IMR-90 (cell line): ENCODE data around the gene SDC3. TPM values are rescaled to one million over a fixed set of nuclear protein-coding genes. Genes with fewer than 3 reads are reported as not detected.

Source experiments
- ATAC-seq: fragments of 200-7000 bp; cut with Tn5 transposase; 2 replicates; pipeline ENCODE4 v1.9.1; 2020; ENCODE audit warnings: low read depth, mild to moderate bottlenecking, moderate library complexity
- BruUV-seq: library from RNA; stranded (reverse); fragments of 400-500 nt; replicated peaks from 2 replicates; lab custom pipeline; 2021; lab: Mats Ljungman, UMichigan
- CTCF ChIA-PET: fragments of 300-600 bp; formaldehyde crosslinking; extraction: SDS; loops from one replicate; lab custom pipeline; 2021; ENCODE audit warnings: antibody characterized with exemption; lab: Yijun Ruan, JAX
- POLR2A ChIA-PET: fragments of 300-600 bp; sonication (Branson Sonifier 250); formaldehyde crosslinking; loops from one replicate; lab custom pipeline; 2022; ENCODE audit warnings: antibody characterized with exemption; ENCODE audit not compliant: unreplicated experiment; lab: Charles Lee
- DNase-seq: peaks from one replicate; pipeline ENCODE4 v3.0.0; 2013
- H2AFZ ChIP-seq: replicated peaks from 2 replicates; pipeline ENCODE3; 2013; ENCODE audit warnings: low read length, mild to moderate bottlenecking; ENCODE audit not compliant: poor library complexity
- H2AK5ac ChIP-seq: 2 replicates; pipeline ENCODE4 v1.6.1; 2013; ENCODE audit warnings: low read depth, low read length, inconsistent platforms
- H2AK9ac ChIP-seq: replicated peaks from 2 replicates; pipeline ENCODE3; 2013; ENCODE audit warnings: mild to moderate bottlenecking, low read depth, low read length, moderate library complexity; ENCODE audit not compliant: poor library complexity
- H2BK120ac ChIP-seq: 2 replicates; pipeline ENCODE4 v1.6.1; 2013; ENCODE audit warnings: low read depth, low read length, inconsistent platforms
- H2BK15ac ChIP-seq: 3 replicates; pipeline ENCODE4 v1.6.1; 2013; ENCODE audit warnings: low read depth, low read length, inconsistent platforms
- H2BK20ac ChIP-seq: 2 replicates; pipeline ENCODE4 v1.6.1; 2013; ENCODE audit warnings: low read depth, mild to moderate bottlenecking, inconsistent platforms, low read length, moderate library complexity
- H2BK5ac ChIP-seq: 2 replicates; pipeline ENCODE4 v1.6.1; 2013; ENCODE audit warnings: mild to moderate bottlenecking, low read depth, low read length, inconsistent platforms; ENCODE audit not compliant: poor library complexity, severe bottlenecking
- H3K14ac ChIP-seq: replicated peaks from 2 replicates; pipeline ENCODE4 v1.6.1; 2013; ENCODE audit warnings: low read depth, low read length, inconsistent platforms
- H3K18ac ChIP-seq: 2 replicates; pipeline ENCODE4 v1.6.1; 2013; ENCODE audit warnings: low read depth, low read length, control low read depth
- H3K23ac ChIP-seq: 2 replicates; pipeline ENCODE4 v1.6.1; 2013; ENCODE audit warnings: low read depth, low read length, inconsistent platforms
- H3K27ac ChIP-seq: 2 replicates; pipeline ENCODE4 v1.5.1; 2013; ENCODE audit warnings: mild to moderate bottlenecking, control low read depth, low read length; ENCODE audit not compliant: insufficient read depth
- H3K27me3 ChIP-seq: 2 replicates; pipeline ENCODE4 v1.6.1; 2013; ENCODE audit warnings: low read length; ENCODE audit not compliant: control insufficient read depth, insufficient read depth
- H3K36me3 ChIP-seq: 2 replicates; pipeline ENCODE4 v1.6.1; 2013; ENCODE audit warnings: low read length, mixed read lengths; ENCODE audit not compliant: control insufficient read depth, insufficient read depth
- H3K4ac ChIP-seq: 2 replicates; pipeline ENCODE4 v1.6.1; 2013; ENCODE audit warnings: low read depth, low read length, inconsistent platforms
- H3K4me1 ChIP-seq: 2 replicates; pipeline ENCODE4 v1.6.1; 2013; ENCODE audit warnings: low read length, mixed read lengths; ENCODE audit not compliant: control insufficient read depth, insufficient read depth
- H3K4me2 ChIP-seq: 2 replicates; pipeline ENCODE4 v1.6.1; 2013; ENCODE audit warnings: low read depth, mild to moderate bottlenecking, control low read depth, low read length, moderate library complexity
- H3K4me3 ChIP-seq: 2 replicates; pipeline ENCODE4 v1.5.1; 2013; ENCODE audit warnings: low read depth, mild to moderate bottlenecking, control low read depth, low read length, moderate library complexity; ENCODE audit not compliant: insufficient read depth
- H3K56ac ChIP-seq: 2 replicates; pipeline ENCODE4 v1.6.1; 2013; ENCODE audit warnings: low read length, inconsistent platforms; ENCODE audit not compliant: insufficient read depth; ENCODE audit errors: extremely low read depth
- H3K79me1 ChIP-seq, 2 experiments: 2 replicates each; pipeline ENCODE4 v1.6.1; 2013; ENCODE audit warnings: low read length in 2 of 2, inconsistent platforms in 1 of 2, low read depth in 1 of 2
- H3K9ac ChIP-seq: 2 replicates; pipeline ENCODE4 v1.6.1; 2013; ENCODE audit warnings: low read depth, low read length, control low read depth
- H3K9me1 ChIP-seq: 2 replicates; pipeline ENCODE4 v1.6.1; 2013; ENCODE audit warnings: low read length, inconsistent platforms; ENCODE audit not compliant: insufficient read depth
- H3K9me3 ChIP-seq: 2 replicates; pipeline ENCODE4 v1.6.1; 2013; ENCODE audit warnings: low read length; ENCODE audit not compliant: control insufficient read depth, insufficient read depth
- H4K20me1 ChIP-seq: 2 replicates; pipeline ENCODE4 v1.6.1; 2013; ENCODE audit warnings: low read length, inconsistent platforms; ENCODE audit not compliant: insufficient read depth
- H4K5ac ChIP-seq: 2 replicates; pipeline ENCODE4 v1.6.1; 2013; ENCODE audit warnings: mild to moderate bottlenecking, low read depth, low read length, control low read depth
- H4K8ac ChIP-seq, 2 experiments: 2 replicates each; pipeline ENCODE4 v1.6.1; 2013; ENCODE audit warnings: low read depth in 2 of 2, low read length in 2 of 2, control low read depth in 1 of 2, inconsistent platforms in 1 of 2
- H4K91ac ChIP-seq: 2 replicates; pipeline ENCODE4 v1.6.1; 2013; ENCODE audit warnings: low read depth, low read length, inconsistent platforms; ENCODE audit not compliant: insufficient read depth
- BHLHE40 ChIP-seq: fragments of 150-350 bp; IDR thresholded peaks from 2 replicates; pipeline ENCODE4 v1.6.1; 2016; ENCODE audit warnings: mild to moderate bottlenecking, low read depth, low read length
- CEBPB ChIP-seq: IDR thresholded peaks from 2 replicates; pipeline ENCODE4 v1.6.1; 2012; ENCODE audit warnings: low read depth, low read length, improper control_type of control experiment
- CHD1 ChIP-seq: IDR thresholded peaks from 2 replicates; pipeline ENCODE4 v1.6.1; 2012; ENCODE audit warnings: low read depth, low read length, improper control_type of control experiment
- FOS ChIP-seq: fragments of 150-350 bp; IDR thresholded peaks from 2 replicates; pipeline ENCODE4 v1.6.1; 2016; ENCODE audit warnings: low read depth, low read length
- MAFK ChIP-seq: IDR thresholded peaks from 2 replicates; pipeline ENCODE4 v1.6.1; 2012; ENCODE audit warnings: low read depth, low read length, improper control_type of control experiment
- MAZ ChIP-seq: IDR thresholded peaks from 2 replicates; pipeline ENCODE4 v1.6.1; 2012; ENCODE audit warnings: low read depth, mild to moderate bottlenecking, low read length, improper control_type of control experiment, moderate library complexity, borderline replicate concordance
- MXI1 ChIP-seq: IDR thresholded peaks from 2 replicates; pipeline ENCODE4 v1.6.1; 2012; ENCODE audit warnings: low read depth, mild to moderate bottlenecking, low read length, moderate library complexity, borderline replicate concordance
- NFE2L2 ChIP-seq: fragments of 150-350 bp; IDR thresholded peaks from 2 replicates; pipeline ENCODE4 v1.6.1; 2016; ENCODE audit warnings: low read depth, mild to moderate bottlenecking, low read length
- POLR2A ChIP-seq: IDR thresholded peaks from 2 replicates; pipeline ENCODE4 v1.6.1; 2012; ENCODE audit warnings: mild to moderate bottlenecking, low read depth, low read length
- RAD21 ChIP-seq: IDR thresholded peaks from 2 replicates; pipeline ENCODE4 v1.6.1; 2012; ENCODE audit warnings: low read length, improper control_type of control experiment
- RCOR1 ChIP-seq: IDR thresholded peaks from 2 replicates; pipeline ENCODE4 v1.6.1; 2012; ENCODE audit warnings: mild to moderate bottlenecking, low read length, improper control_type of control experiment; ENCODE audit not compliant: insufficient replicate concordance
- SMC3 ChIP-seq: fragments of 150-350 bp; IDR thresholded peaks from 2 replicates; pipeline ENCODE4 v1.6.1; 2016; ENCODE audit warnings: low read depth, mild to moderate bottlenecking, antibody characterized with exemption, low read length, moderate library complexity
- WGBS, 2 experiments: methylation state at CpG; one replicate each; pipeline versions ENCODE4 v1.1.5 to v1.1.7; 2013; ENCODE audit warnings: missing lambda C conversion rate in 2 of 2; ENCODE audit not compliant: insufficient read length in 1 of 2; ENCODE audit errors: extremely low coverage in 2 of 2; 5-methylcytosine and 5-hydroxymethylcytosine counted together
- dilution Hi-C: fragments of 300-500 bp; cut with HindIII; formaldehyde crosslinking; loops from one replicate; pipeline ENCODE4 v1.14.3; 2018; ENCODE audit warnings: low sequenced_read_pairs; ENCODE audit not compliant: unreplicated experiment
- in situ Hi-C: fragments of 300-500 bp; cut with MboI; formaldehyde crosslinking; loops from 3 replicates; pipeline ENCODE4 v1.14.3; 2019; ENCODE audit warnings: low sequenced_read_pairs, inconsistent platforms, mixed read lengths
- intact Hi-C: fragments of 100-400 bp; cut with micrococcal nuclease; formaldehyde crosslinking; loops from 2 replicates; pipeline ENCODE4 v1.10.0; 2022
- polyA plus RNA-seq, 3 experiments: library from polyadenylated mRNA; depleted of rRNA; stranded (reverse); fragments of >200 nt; gene quantifications; 2 replicates each; pipeline ENCODE4 v1.2.3, GENCODE V29; 2012; ENCODE audit warnings: low replicate concordance in 1 of 3
- total RNA-seq: library from RNA; depleted of rRNA; stranded (reverse); fragments of >200 nt; gene quantifications from 2 replicates; pipeline ENCODE4 v1.2.3, GENCODE V29; 2012
- TF ChIP-seq, protein P1 (sequence below): conservative IDR thresholded peaks from 2 replicates; pipeline ENCODE4 v1.5.1; 2012; ENCODE audit warnings: mild to moderate bottlenecking, low read depth, low read length, improper control_type of control experiment
- TF ChIP-seq, protein P2 (sequence below): fragments of 150-350 bp; IDR thresholded peaks from 2 replicates; pipeline ENCODE4 v1.6.1; 2016; ENCODE audit warnings: low read depth, mild to moderate bottlenecking, low read length, moderate library complexity, borderline replicate concordance
- TF ChIP-seq, protein P3 (sequence below): fragments of 150-350 bp; IDR thresholded peaks from 2 replicates; pipeline ENCODE4 v1.6.1; 2017; ENCODE audit warnings: mild to moderate bottlenecking, antibody characterized with exemption, low read length, low read depth

SDC3 gene
- total and polyA plus RNA-seq, 2 of the 4 experiments (the other 2 are of a cell fraction), result 13.1 to 71.5 TPM

DNA sequence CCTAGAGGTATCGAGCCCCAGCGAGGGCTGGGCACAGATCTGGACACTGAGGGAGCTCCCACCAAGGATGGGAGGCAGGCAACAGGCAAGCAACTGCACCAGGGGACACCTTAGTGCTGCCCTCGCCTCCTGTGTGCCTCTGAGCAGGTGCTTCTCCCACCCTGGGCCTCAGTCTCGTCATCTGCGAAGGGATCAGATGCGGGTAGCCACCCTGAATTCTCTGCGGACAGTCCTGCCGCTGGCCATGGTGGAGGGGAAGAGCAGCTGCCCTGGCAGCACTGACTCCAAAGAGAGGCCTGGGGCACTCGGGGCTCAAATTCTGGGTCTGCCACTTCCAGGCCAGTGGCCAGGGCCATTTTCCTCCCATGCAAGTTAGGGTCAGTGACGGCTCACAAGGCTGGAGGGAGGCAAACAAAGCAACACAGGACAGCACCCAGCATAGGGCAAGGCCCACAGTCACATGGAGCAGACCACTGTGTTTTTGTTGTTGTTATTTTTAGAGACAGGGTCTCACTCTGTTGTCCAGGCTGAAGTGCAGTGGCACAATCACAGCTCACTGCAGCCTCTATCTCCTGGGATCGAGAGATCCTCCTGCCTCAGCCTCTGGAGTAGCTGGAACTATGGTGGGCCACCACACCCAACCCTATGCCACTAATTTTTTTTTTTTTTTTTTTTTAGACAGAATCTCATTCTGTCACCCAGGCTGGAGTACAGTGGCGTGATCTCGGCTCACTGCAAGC lies 7.1 kb upstream of the SDC3 start:
- H2AFZ ChIP-seq, result peak overlapping the region; percentile 16
- no peak overlapping the region for H2AK9ac ChIP-seq
- in situ Hi-C loops (no loop called here), intact Hi-C loops (no loop called here), dilution Hi-C loops (loop anchor here (25.0 kb wide), 1 partner anchor 103 kb away; no protein-coding TSS in a partner anchor)
- BruUV-seq, result no TSS peak
- WGBS, 2 experiments, result 90% methylated on average over 9 of the region's 13 CpGs; no CpG with 5 or more reads in 1 of the 2 experiments
- H3K27ac ChIP-seq, result no peak overlapping the region
- H3K36me3 ChIP-seq, result no peaks in the 10 kb centered on the region
- no peaks in the 10 kb centered on the region for H3K9me3 ChIP-seq
- POLR2A ChIA-PET, result no interaction called here
- H3K9me1 ChIP-seq, result peaks cover 2% of the 10 kb centered on the region; the same call in 1 of the 2 replicates
- no peak overlapping the region for H2BK5ac ChIP-seq
- no peak overlapping the region for H2BK20ac ChIP-seq
- no peak overlapping the region for H4K8ac ChIP-seq
- H4K91ac ChIP-seq, result no peak overlapping the region
- H3K4ac ChIP-seq, result no peak overlapping the region
- no peak overlapping the region for H3K23ac ChIP-seq
- no peaks in the 10 kb centered on the region for H4K20me1 ChIP-seq
- no peak overlapping the region for H3K9ac ChIP-seq
- H3K79me1 ChIP-seq, result no peaks in the 10 kb centered on the region
- H3K4me2 ChIP-seq, result no peak overlapping the region
- no peak overlapping the region for H3K18ac ChIP-seq
- no peak overlapping the region for H2BK15ac ChIP-seq
- no peak overlapping the region for H3K56ac ChIP-seq
- H3K4me1 ChIP-seq, result peaks cover 5% of the 10 kb centered on the region; the same call in 1 of the 2 replicates
- DNase-seq, result no peak
- H2AK5ac ChIP-seq, result peak overlapping the region; percentile 29; the same call in 1 of the 2 replicates
- H3K4me3 ChIP-seq, result no peak overlapping the region
- H4K5ac ChIP-seq, result no peak overlapping the region
- ATAC-seq, result no peak
- CTCF ChIA-PET, result interaction anchor here (0.9 to 7.7 kb wide), 2 partner anchors 113 to 114 kb away, joined by 3 to 122 read pairs; no protein-coding TSS in a partner anchor
- no peak overlapping the region for H2BK120ac ChIP-seq
- H3K14ac ChIP-seq, result no peak overlapping the region
- no peaks in the 10 kb centered on the region for H3K27me3 ChIP-seq
- TF ChIP-seq RCOR1 (no peak), NFE2L2 (no peak), MAZ (no peak), BHLHE40 (no peak), MXI1 (no peak), FOS (no peak), CEBPB (no peak), CHD1 (no peak), RAD21 (no peak), POLR2A (no peak), SMC3 (no peak), MAFK (no peak)
- TF ChIP-seq, protein P1, sequence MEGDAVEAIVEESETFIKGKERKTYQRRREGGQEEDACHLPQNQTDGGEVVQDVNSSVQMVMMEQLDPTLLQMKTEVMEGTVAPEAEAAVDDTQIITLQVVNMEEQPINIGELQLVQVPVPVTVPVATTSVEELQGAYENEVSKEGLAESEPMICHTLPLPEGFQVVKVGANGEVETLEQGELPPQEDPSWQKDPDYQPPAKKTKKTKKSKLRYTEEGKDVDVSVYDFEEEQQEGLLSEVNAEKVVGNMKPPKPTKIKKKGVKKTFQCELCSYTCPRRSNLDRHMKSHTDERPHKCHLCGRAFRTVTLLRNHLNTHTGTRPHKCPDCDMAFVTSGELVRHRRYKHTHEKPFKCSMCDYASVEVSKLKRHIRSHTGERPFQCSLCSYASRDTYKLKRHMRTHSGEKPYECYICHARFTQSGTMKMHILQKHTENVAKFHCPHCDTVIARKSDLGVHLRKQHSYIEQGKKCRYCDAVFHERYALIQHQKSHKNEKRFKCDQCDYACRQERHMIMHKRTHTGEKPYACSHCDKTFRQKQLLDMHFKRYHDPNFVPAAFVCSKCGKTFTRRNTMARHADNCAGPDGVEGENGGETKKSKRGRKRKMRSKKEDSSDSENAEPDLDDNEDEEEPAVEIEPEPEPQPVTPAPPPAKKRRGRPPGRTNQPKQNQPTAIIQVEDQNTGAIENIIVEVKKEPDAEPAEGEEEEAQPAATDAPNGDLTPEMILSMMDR, result no peak
- TF ChIP-seq, protein P2, sequence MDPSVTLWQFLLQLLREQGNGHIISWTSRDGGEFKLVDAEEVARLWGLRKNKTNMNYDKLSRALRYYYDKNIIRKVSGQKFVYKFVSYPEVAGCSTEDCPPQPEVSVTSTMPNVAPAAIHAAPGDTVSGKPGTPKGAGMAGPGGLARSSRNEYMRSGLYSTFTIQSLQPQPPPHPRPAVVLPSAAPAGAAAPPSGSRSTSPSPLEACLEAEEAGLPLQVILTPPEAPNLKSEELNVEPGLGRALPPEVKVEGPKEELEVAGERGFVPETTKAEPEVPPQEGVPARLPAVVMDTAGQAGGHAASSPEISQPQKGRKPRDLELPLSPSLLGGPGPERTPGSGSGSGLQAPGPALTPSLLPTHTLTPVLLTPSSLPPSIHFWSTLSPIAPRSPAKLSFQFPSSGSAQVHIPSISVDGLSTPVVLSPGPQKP, result no peak
- TF ChIP-seq, protein P3, sequence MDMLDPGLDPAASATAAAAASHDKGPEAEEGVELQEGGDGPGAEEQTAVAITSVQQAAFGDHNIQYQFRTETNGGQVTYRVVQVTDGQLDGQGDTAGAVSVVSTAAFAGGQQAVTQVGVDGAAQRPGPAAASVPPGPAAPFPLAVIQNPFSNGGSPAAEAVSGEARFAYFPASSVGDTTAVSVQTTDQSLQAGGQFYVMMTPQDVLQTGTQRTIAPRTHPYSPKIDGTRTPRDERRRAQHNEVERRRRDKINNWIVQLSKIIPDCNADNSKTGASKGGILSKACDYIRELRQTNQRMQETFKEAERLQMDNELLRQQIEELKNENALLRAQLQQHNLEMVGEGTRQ, result no peak
